Prostate gland (tissue), 2 donors: ENCODE data around the gene SORBS1.

Experiments
- CTCF ChIP-seq, 4 experiments: fragments of 200-600 bp in 2 of 4; fragments of 450-650 bp in 2 of 4; sonication (generic) in 2 of 4; IDR thresholded peaks; 1 replicate in 3 of 4; 2 replicates in 1 of 4; pipeline ENCODE4 v1.5.1; 2016 to 2019; ENCODE audit warnings: antibody characterized with exemption in 4 of 4, mild to moderate bottlenecking in 2 of 4, moderate library complexity in 2 of 4
- POLR2AphosphoS5 ChIP-seq: sonication (generic); formaldehyde crosslinking; IDR thresholded peaks from one replicate; pipeline ENCODE4 v1.6.1; 2017; ENCODE audit warnings: antibody characterized with exemption

- TF ChIP-seq CTCF (IDR thresholded peaks at IDR 0.05) (no peak), POLR2AphosphoS5 (no peak)
Observed at GRCh38 chr10:95341716-95342130, 219.4 kb downstream of the SORBS1 start.
